Caki2 (cell line): ENCODE data around the gene BCAS3. TPM values are rescaled to one million over a fixed set of nuclear protein-coding genes. Genes with fewer than 3 reads are reported as not detected.
"Not testable (repeated sequence)": the region's sequence is repeated elsewhere in the genome, so short reads cannot be mapped to it uniquely, and the experiment has no call there.

ENCODE experiments used
- DNase-seq: peaks from one replicate; pipeline ENCODE4 v3.0.0-alpha.2; 2015; ENCODE audit warnings: low read depth
- in situ Hi-C: cut with HindIII; loops from 2 replicates; pipeline ENCODE4 v1.10.0; 2016; ENCODE audit warnings: low sequenced_read_pairs, low pct_unique_long_range_greater_than_20kb, mixed read lengths
- total RNA-seq: library from RNA; depleted of rRNA; stranded (reverse); fragments of >200 nt; shearing (Covaris generic); gene quantifications from 2 replicates; pipeline ENCODE4 v1.2.3, GENCODE V29; 2014; ENCODE audit warnings: low replicate concordance

BCAS3 gene
- total RNA-seq, 1 experiment from 2014 or later, result 10.3 TPM

DNA sequence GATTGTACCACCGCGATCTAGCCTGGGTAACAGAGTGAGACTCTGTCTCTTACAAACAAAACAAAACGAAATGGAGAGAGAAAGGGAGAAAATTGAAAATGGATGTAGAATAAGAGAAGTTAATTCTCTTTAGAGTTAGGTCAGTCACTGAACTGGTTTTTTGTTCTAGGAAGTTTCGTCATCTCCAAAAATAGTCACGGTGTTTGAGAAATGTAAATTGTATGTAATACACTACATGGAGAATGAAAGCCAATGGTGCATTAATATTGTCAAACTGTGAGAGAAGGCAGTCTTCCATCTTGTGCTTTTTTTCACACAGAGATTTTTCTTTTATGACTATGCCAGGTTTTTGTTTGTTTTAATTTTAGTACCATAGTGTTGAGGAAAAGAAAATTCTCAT lies 145.9 kb downstream of the BCAS3 start:
- in situ Hi-C loops, result no loop called here
- no peak for DNase-seq

DNA sequence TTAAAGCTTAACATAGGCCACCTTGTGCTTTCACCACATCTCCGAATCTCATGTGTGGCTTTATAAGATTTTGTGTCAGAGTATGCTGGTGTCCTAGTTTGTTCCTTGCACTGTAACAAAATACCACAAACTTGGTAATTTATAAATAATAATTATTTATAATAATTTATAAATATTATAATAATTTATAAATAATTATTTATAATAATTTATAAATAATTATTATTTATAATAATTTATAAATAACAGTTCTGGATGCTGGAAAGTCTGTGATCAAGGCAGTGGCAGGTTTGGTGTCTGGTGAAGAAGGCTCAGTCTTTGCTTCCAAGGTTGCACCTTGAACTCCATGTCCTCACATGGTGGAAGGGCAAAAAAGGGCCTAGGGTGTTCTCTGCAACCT lies 147.7 kb downstream of the BCAS3 start:
- in situ Hi-C loops, result no loop called here
- no peak for DNase-seq

DNA sequence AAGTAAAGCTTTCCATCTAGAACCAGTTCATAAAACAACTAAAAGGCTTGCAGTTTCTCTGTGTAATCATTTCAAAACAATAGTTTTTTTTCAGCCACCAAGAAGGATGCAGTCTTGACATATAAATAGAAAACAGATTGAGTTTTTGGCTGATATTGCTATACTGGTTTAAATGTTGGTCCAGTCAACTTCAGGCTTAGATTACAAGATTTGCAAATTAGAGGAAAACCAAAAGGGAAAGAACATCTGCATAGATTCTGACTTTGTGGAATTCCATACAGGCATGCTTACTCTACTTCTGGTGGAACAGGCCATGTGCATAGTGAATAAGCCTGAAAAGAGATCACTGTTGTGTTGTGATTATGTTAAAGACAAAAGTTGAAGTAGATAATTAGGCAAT lies 150.3 kb downstream of the BCAS3 start:
- in situ Hi-C loops, result no loop called here

DNA sequence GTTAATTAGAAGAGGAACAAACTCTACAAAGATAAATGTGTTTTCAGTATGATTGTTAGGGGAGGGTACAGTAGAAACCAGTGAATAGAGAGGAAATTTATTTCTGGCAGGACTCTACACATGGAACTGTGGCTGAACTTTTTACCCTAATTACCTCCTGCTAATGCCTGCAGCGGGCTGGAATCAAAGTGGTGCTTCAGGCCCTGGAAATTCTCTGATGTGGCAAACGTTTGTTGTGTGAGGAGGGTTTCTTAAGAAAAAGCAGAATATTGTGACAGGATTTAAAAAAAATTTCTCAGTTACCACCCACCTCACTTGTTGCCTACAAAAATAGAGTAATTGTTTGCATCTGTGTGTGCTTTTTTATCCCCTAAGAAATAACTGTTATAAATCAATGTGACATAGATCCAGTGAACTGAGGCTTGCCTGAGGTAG lies 154.5 kb downstream of the BCAS3 start:
- DNase-seq, result no peak
- in situ Hi-C loops, result no loop called here

More for the DNA sequence above, 150.3 kb downstream of the BCAS3 start:
- DNase-seq, result no peak

DNA sequence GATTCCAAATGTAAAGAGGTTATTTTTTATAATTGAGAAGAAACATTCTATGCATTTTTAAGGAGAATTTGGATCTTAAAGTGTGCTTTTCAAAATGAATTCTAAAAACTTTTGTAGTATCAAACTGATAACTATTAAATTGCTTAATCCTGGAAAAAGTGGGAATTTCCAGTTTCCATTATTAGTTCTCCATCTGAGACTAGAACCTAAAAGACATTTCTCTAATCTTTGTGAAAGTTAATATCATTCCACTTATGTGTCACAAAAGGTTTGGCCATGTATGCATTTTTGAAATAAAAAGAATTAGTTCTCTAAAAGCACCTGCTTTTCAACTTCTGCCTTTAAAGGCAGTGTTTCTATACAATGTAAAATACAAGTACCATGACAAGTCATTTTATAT lies 155.0 kb downstream of the BCAS3 start:
- in situ Hi-C loops, result no loop called here
- DNase-seq, result no peak

DNA sequence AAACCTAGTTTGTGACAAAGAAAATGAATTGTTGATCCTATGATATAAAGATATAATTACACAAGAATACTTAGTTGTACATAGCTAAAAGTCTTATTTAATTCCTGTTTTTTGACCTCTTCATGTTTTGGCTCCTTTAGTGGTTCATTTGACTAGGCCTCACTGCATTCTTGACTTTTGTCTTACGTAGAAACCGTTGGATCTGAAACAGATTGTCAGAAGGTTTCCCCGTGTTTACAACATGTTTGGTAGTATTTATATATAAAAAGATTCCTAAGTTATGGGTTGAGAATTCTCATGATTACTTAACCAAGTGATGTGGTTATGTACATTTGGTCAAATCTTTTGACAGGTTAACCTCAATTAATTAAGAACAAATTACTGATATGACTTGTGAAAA lies 162.8 kb downstream of the BCAS3 start:
- in situ Hi-C loops, result no loop called here
- no peak for DNase-seq

DNA sequence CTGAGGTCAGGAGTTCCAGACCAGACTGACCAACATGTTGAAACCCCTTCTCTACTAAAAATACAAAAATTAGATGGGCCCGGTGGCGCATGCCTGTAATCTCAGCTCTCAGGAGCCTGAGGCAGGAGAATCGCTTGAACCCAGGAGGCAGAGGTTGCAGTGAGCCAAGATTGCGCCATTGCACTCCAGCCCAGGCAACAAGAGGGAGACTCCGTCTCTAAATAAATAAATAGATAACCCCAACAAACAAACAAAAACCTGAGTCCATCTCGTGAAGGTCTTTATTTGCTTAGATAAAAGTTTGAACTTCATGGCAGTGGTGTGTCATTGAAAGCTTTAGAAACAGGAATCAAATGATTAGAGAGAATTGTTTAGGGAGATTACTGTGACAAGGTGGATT lies 167.4 kb downstream of the BCAS3 start:
- no peak for DNase-seq
- in situ Hi-C loops, result no loop called here

DNA sequence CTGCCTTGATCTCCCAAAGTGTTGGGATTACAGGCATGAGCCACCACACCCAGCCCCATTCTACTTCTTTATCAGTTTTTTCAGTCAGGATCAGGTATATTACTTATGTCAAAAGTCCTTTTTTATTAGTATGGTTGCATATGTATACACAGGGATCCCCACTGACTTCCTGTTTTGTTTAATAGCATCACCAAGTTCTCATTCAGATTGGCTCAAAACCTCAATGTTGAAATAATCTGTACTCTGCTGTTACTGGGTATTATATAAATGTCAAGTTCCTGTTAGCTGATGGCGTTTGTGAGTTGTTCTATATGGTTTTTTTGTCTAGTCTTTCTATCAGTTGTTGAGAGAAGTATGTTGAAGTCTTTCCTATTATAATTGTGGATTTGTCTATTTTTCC lies 168.5 kb downstream of the BCAS3 start:
- no peak for DNase-seq
- in situ Hi-C loops, result no loop called here

DNA sequence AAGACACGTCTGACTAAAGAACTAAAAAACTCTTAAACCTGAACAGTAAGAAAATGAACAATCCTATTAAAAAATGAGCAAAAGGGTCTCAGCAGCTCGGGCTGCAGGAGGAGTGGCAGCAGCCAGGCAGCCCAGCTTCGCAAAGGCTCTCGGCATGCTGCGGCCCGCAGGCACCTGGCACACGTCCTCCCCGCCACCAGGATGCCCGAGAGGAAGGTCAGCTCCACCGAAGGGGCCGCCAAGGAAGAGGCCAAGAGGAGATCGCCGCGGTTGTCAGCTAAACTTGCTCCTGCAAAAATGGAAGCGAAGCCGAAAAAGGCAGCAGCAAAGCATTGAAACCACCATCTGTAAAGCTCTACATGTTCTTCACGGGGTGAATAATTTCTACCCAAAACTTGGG lies 173.5 kb downstream of the BCAS3 start:
- in situ Hi-C loops, result no loop called here
- no peak for DNase-seq

DNA sequence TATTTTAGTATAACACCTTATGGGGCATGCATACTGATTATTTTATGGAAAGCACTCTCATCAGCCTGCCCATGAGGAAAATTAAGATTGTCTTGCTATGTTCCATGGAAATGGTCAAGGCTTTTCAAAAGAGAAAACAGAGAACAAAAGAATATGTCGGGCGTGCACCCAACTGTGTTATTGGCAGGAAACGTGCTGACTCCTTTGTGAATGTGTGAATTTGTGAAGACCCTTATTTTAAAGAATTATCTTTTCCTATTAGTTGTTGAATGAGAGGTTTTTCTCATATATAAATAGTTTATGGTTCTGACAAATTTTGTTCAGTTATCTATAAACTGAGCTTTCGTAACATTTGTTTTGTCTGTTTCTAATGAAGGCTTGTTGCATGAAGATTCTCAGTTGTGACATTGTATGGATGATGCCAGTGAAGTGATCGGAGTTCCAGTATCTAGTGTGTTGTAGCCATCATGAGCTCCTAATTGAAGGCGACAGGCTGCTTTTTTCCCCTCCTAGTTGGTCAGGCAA lies 180.0 kb downstream of the BCAS3 start:
- no peak for DNase-seq
- in situ Hi-C loops, result no loop called here

DNA sequence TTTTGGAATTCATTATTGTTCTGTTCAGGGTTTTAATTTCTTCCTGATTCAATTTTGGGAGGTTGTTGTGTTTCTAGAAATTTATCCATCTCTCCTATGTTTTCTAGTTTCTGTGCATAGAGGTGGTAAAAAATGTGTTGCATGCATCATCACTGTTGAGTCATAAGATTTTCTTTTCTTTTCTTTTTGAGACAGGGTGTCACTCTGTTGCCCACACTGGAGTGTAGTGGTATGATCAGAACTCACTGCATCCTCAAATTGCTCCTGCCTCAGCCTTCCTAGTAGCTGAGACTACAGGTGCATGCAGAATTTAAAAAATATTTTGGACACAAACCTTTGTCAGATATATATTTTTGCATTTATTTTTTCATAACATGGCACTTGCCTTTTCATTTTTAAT lies 184.8 kb downstream of the BCAS3 start:
- DNase-seq, result no peak

DNA sequence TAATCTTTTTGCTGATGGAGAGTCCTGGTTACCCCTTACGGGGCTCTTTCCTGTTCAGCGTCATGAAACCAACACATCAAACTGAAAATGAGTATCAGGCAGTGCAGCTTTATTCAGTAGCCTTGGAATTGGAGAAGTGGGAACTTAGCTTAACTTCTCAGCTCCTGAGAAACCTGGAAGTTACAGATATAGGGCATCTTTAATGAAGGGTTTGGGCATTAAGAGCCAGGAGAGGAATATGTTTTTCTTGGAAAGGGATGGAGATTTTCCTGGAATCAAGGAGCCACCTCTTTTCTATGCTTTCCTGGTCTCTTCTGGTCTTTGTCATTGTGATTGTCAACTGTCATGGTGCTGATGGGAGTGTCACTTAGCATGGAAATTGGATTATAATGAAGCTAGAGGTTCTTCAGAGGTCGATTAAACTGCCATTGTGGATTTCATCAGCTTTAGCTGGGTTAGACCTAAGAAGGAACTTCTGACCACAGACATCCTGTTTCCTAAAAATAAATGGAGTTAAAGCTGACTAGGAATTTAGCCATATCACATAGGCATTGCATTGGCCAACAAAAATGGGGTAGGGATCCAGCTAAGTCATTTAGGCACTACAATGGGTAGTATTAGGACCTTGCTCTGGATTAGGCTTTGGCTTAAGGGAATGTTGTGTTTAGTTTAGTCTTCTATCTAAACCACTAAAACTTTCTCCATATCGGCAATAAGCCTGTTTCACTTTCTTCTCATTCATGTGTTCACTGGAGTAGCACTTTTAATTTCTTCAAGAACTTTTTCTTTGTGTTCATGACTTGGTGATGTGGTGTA lies 186.4 kb downstream of the BCAS3 start:
- in situ Hi-C loops, result no loop called here
- DNase-seq, result no peak

More for the DNA sequence above, 184.8 kb downstream of the BCAS3 start:
- in situ Hi-C loops, result no loop called here

DNA sequence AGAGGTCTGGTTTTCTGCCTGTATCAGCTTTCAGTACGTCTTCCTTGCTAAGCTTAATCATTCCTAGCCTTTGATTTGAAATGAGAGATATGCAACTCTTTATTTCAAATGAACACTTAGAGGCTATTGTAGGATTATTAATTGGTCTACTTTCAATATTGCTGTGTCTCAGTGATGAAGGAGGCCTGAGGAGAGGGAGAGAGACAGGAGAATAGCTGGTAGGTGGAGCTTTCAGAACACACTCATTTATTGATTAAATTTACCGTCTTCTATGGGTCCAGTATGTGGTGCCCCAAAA lies 187.0 kb downstream of the BCAS3 start:
- in situ Hi-C loops, result no loop called here
- DNase-seq, result no peak

DNA sequence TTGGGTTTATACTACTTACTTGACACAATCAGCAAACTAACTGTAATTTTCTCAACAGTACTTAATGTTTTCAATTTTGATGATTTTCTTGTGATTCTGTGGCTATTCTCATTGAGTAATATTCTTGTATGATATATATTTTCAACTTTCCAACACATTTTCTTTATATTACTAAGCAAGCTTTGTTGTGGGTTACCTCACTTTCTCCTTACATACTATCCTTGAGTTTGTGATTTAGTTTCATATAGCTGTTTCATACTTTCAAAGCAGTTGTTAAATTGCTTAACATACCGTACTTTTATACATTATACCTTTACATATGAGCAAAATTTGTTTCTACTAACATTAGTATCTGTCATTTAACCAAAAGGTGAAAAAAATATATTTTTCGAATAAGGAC lies 197.1 kb downstream of the BCAS3 start:
- DNase-seq, result no peak
- in situ Hi-C loops, result no loop called here

DNA sequence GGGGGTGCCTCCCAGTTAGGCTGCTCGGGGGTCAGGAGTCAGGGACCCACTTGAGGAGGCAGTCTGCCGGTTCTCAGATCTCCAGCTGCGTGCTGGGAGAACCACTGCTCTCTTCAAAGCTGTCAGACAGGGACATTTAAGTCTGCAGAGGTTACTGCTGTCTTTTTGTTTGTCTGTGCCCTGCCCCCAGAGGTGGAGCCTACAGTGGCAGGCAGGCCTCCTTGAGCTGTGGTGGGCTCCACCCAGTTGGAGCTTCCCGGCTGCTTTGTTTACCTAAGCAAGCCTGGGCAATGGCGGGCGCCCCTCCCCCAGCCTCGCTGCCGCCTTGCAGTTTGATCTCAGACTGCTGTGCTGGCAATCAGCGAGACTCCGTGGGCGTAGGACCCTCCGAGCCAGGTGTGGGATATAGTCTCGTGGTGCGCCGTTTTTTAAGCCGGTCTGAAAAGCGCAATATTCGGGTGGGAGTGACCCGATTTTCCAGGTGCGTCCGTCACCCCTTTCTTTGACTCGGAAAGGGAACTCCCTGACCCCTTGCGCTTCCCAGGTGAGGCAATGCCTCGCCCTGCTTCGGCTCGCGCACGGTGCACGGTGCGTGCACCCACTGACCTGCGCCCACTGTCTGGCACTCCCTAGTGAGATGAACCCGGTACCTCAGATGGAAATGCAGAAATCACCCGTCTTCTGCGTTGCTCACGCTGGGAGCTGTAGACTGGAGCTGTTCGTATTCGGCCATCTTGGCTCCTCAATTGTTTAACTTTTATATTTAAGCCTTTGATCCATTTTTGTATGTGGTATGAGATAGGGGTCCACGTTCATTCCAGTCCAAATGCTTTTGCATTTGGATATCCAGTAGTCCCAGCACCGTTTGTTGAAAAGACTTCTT lies 209.3 kb downstream of the BCAS3 start:
- in situ Hi-C loops, DNase-seq: not testable (repeated sequence)

DNA sequence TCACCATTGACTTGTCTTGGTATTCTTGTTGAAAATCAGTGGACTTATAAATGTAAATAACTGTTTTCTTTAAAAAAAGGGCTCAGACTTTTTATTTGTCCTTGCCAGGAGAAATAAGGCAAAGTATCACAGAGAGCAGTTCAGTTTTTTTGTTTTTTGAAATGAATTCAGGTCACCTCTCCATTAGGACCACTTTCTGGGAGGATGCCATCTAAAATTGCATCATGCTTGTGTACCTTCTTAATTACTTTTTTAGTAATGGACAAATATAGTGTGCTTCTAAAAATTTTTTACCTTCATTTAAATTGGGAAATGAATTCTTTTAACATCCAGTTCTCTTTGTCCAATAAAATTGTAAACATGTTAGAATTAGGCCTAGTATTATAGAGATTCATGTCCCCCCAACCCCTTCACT lies 210.0 kb downstream of the BCAS3 start:
- peak; percentile 26 for DNase-seq

DNA sequence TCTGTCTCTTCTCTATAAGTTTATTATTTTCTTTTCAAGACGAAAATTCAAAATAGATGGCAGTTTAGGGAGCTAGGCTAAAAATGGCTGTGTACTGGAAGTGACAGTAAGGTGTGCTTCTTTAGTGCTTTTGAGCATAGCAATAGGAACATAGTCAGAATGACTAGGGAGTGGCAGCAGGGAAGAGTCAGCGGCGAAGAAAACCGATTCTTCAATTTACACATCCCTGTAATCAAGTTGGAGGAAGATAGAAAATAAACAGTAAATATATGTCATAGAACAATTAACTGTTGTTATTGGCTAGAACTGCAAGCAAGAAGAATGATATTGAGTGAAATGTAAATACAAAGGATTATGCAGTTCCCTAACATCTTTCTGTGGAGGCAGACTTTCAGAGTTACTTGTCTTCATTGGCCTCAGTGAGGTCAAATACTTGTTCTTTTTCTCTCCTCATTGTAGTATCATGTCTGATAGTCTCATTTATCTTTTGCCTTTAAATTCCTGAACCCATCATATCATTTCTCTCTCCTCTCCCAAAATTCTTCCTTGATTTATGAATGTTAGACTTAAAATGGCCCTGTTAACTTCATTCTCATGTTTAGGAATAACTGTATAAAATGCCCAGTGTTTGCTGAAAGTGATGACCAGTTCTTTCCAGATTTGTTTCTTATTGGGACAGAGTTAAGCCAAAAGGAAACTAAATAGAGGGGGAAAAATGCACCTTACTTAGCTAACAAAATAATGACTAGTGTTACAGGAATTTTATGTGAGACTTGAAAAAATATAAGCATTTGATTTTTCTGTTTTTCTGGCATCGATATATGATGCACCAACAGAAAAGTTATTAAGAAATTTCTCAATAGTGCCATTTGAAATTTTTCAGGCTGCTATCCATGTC lies 211.4 kb downstream of the BCAS3 start:
- no peak for DNase-seq
- in situ Hi-C loops, result no loop called here

More for the DNA sequence above, 210.0 kb downstream of the BCAS3 start:
- in situ Hi-C loops, result no loop called here

DNA sequence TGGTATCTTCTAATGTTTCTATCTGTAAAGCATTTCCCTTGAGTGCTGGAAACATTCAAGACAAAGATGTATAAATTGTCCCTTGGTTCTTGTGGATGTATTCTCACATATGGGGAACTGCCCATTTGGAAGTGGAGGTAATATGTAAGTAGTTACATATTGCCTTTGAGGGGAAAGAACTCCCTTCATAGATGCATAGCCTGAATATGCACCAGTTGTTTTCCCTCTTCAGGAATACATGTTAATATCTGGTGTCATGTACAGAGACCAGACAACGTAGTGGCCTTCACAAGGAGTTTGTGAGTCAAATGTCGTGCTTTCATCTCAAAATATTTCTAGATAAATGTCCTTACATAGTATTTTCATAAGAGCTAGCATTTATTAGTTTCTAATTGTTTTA lies 213.5 kb downstream of the BCAS3 start:
- in situ Hi-C loops, result no loop called here
- DNase-seq, result no peak
